NCI-H2171 treated with DMSO at 0.1 percent for 48 hours (cell line): ENCODE measurements around the gene ACOT2.
"Not testable (repeated sequence)": the region's sequence is repeated elsewhere in the genome, so short reads cannot be mapped to it uniquely, and the experiment has no call there.

Source experiments
- DNase-seq: peaks from one replicate; lab custom pipeline; 2025; lab: John Stamatoyannopoulos, UW

The ACOT2 gene, protein sequence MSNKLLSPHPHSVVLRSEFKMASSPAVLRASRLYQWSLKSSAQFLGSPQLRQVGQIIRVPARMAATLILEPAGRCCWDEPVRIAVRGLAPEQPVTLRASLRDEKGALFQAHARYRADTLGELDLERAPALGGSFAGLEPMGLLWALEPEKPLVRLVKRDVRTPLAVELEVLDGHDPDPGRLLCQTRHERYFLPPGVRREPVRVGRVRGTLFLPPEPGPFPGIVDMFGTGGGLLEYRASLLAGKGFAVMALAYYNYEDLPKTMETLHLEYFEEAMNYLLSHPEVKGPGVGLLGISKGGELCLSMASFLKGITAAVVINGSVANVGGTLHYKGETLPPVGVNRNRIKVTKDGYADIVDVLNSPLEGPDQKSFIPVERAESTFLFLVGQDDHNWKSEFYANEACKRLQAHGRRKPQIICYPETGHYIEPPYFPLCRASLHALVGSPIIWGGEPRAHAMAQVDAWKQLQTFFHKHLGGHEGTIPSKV

DNA sequence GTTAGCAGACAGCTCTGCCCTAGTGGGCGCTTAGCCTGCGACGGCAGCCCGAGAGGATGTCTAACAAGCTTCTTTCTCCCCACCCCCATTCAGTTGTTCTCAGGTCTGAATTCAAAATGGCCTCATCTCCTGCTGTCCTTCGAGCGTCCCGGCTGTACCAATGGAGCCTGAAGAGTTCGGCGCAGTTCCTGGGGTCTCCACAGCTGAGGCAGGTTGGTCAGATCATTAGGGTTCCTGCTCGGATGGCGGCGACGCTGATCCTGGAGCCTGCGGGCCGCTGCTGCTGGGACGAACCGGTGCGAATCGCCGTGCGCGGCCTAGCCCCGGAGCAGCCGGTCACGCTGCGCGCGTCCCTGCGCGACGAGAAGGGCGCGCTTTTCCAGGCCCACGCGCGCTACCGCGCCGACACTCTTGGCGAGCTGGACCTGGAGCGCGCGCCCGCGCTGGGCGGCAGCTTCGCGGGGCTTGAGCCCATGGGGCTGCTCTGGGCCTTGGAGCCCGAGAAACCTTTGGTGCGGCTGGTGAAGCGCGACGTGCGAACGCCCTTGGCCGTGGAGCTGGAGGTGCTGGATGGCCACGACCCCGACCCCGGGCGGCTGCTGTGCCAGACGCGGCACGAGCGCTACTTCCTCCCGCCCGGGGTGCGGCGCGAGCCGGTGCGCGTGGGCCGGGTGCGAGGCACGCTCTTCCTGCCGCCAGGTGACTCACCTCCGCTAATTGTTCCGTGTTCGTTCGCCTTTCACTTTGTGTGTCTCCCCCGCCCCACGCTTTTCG, at the start of gene ACOT2:
TSS of gene ACOT2 (plus strand) at position 29 of the 774 bp plus-strand sequence. CDS start at position 57, 28 bp downstream.
- DNase-seq: peak; percentile 92

GRCh38 chr14:73521229-73521628, 47.8 kb upstream of the ACOT2 start:
- DNase-seq: no peak

- DNase-seq: no peak
Observed at GRCh38 chr14:73524493-73524892, 44.5 kb upstream of the ACOT2 start.

- no peak for DNase-seq
Observed at GRCh38 chr14:73526036-73526984, 42.7 kb upstream of the ACOT2 start.

DNA sequence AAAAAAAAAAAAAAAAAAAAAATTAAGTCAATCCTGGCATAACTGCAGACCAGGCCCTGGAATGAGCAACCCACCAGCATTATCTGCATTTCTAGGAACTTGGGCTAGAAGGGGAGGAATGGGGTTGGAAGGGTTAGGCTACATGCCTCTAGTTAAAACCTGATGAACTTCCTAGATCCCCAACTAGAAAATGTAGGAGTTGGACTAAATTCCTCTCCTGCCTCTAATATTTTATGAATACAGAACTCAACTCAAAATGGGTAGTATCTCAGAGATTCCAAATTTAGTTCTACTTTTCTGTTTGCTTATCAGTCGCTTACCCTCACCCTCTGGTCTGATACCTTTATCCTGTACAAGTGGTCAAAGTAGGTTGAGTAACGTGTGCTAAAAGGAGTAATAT, 39.7 kb upstream of the ACOT2 start:
- not testable (repeated sequence) for DNase-seq

GRCh38 chr14:73531971-73532370, 37.0 kb upstream of the ACOT2 start:
- peak; percentile 68 for DNase-seq

GRCh38 chr14:73537244-73538045, 31.6 kb upstream of the ACOT2 start:
- peak; percentile 70 for DNase-seq

- DNase-seq: peak; percentile 27
Observed at GRCh38 chr14:73539017-73539416, 30.0 kb upstream of the ACOT2 start.

DNA sequence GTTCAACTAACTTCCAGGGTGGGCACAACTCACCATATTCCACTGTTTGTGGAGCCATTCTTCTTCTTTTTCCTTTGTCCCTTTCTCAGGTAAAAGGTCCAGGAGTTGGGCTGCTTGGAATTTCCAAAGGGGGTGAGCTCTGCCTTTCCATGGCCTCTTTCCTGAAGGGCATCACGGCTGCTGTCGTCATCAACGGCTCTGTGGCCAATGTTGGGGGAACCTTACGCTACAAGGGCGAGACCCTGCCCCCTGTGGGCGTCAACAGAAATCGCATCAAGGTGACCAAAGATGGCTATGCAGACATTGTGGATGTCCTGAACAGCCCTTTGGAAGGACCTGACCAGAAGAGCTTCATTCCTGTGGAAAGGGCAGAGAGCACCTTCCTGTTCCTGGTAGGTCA, 26.1 kb upstream of the ACOT2 start:
- not testable (repeated sequence) for DNase-seq

GRCh38 chr14:73545353-73545752, 23.7 kb upstream of the ACOT2 start:
- DNase-seq: not testable (repeated sequence)

DNA sequence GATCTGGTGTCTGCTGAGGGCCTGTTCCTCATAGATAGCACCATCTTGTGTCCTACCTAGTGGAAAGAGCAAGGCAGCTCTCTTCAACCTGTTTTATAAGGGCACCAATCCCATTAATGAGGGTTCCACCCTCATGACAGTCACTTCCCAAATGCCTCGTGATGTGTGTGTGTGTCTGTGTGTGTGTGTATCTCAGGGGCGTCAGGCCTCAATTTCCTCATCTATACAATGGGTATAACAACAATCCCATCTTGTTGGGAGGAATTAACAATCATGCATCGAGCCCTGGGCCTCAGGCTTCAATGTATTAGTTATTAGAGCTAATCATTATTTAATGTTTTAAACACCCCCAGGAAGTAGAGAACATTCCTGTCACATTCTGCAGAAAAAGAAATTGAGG, 19.9 kb upstream of the ACOT2 start:
- DNase-seq: not testable (repeated sequence)

GRCh38 chr14:73549889-73550524, 19.0 kb upstream of the ACOT2 start:
- not testable (repeated sequence) for DNase-seq

- DNase-seq: no peak
Observed at GRCh38 chr14:73553845-73554244, 15.2 kb upstream of the ACOT2 start.

DNA sequence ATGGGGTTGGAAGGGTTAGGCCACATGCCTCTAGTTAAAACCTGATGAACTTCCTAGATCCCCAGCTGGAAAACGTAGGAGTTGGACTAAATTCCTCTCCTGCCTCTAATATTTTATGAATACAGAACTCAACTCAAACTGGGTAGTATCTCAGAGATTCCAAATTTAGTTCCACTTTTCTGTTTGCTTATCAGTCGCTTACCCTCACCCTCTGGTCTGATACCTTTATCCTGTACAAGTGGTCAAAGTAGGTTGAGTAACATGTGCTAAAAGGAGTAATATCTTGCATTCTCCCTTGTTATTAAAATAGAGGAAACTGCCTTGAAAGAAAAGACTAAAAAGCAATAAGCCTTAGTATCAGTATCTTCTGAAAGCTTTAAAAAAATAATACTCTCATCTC, 11.8 kb upstream of the ACOT2 start:
- not testable (repeated sequence) for DNase-seq

GRCh38 chr14:73558238-73558637, 10.8 kb upstream of the ACOT2 start:
- not testable (repeated sequence) for DNase-seq

DNA sequence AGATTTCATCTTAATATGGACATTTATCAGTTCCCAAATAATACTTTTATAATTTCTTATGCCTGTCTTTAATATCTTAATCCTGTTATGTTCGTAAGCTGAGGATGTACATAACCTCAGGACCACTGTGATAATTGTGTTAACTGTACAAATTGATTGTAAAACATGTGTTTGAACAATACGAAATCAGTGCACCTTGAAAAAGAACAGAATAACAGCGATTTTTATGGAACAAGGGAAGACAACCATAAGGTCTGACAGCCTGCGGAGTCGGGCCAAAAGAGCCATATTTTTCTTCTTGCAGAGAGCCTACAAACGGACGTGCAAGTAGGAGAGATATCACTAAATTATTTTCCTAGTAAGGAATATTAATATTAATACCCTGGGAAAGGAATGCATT, 6.8 kb upstream of the ACOT2 start:
- not testable (repeated sequence) for DNase-seq

DNA sequence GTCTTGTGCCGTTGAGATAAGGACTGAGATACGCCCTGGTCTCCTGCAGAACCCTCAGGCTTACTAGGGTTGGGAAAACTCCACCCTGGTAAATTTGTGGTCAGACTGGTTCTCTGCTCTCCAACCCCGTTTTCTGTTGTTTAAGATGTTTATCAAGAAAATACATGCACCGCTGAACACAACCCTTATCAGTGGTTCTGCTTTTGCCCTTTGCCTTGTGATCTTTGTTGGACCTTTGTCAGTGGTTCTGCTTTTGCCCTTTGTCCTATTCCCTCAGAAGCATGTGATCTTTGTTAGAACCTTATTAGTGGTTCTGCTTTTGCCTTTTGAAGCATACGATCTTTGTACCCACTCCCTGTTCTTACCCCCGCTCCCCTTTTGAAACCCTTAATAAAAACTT, 6.3 kb upstream of the ACOT2 start:
- not testable (repeated sequence) for DNase-seq

DNA sequence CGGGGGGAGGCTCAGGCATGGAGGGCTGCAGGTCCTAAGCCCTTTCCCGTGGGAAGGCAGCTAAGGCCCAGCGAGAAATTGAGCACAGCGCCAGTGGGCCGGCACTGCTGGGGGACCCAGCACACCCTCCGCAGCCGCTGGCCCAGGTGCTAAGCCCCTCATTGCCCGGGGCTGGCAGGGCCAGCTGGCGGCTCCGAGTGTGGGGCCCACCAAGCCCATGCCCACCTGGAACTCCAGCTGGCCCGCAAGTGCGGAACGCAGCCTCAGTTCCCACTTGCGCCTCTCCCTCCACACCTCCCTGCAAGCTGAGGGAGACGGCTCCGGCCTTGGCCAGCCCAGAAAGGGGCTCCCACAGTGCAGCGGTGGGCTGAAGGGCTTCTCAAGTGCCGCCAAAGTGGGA, 2.6 kb upstream of the ACOT2 start:
- not testable (repeated sequence) for DNase-seq

GRCh38 chr14:73566935-73567334, 2.1 kb upstream of the ACOT2 start:
- not testable (repeated sequence) for DNase-seq

- DNase-seq: no peak
Observed at GRCh38 chr14:73567358-73567757, 1.7 kb upstream of the ACOT2 start.
